ENCODE results near the gene IL15. TPM values are rescaled to one million over a fixed set of nuclear protein-coding genes. Genes with fewer than 3 reads are reported as not detected.

The IL15 gene
- total and polyA plus RNA-seq, 3 donors from 2014 or later = 1.5 to 2.7 (median 1.7) TPM

- Histone ChIP-seq H3K4me1 (no peaks in the 10 kb centered on the region), H3K27me3 (no peaks in the 10 kb centered on the region), H3K27ac (no peak overlapping the region), H3K4me3 (no peak overlapping the region), H3K36me3 (ENCODE audit: low read depth, missing control alignments) (no peaks in the 10 kb centered on the region), H3K9me3 (no peaks in the 10 kb centered on the region)
- 55 to 57% methylated on average over 1 of the region's 1 CpG for WGBS, 2 donors
- DNase-seq = no peak
- TF ChIP-seq POLR2A (IDR thresholded peaks at IDR 0.05) = no peak
- no peak for TF ChIP-seq CTCF (IDR thresholded peaks at IDR 0.05)
- intact Hi-C loops (cut with DNase I; ENCODE audit: low total_unique reads) = no loop called here
Observed at GRCh38 chr4:141643557-141643956, 7.2 kb downstream of the IL15 start.

- Histone ChIP-seq H3K36me3 (ENCODE audit: low read depth, missing control alignments) (no peaks in the 10 kb centered on the region), H3K27ac (no peak overlapping the region), H3K4me1 (no peaks in the 10 kb centered on the region), H3K4me3 (no peak overlapping the region), H3K27me3 (no peaks in the 10 kb centered on the region), H3K9me3 (no peaks in the 10 kb centered on the region)
- no peak for TF ChIP-seq POLR2A (IDR thresholded peaks at IDR 0.05)
- no peak for TF ChIP-seq CTCF (IDR thresholded peaks at IDR 0.05)
- no peak for DNase-seq
- intact Hi-C loops (cut with DNase I; ENCODE audit: low total_unique reads) = no loop called here
- WGBS, 2 donors = 91 to 98% methylated on average over 3 of the region's 3 CpGs
Observed at GRCh38 chr4:141645611-141646340, 9.4 kb downstream of the IL15 start.

- Histone ChIP-seq H3K27ac (no peak overlapping the region), H3K27me3 (no peaks in the 10 kb centered on the region), H3K36me3 (ENCODE audit: low read depth, missing control alignments) (no peaks in the 10 kb centered on the region), H3K4me1 (peaks cover 2% of the 10 kb centered on the region), H3K9me3 (no peaks in the 10 kb centered on the region), H3K4me3 (no peak overlapping the region)
- intact Hi-C loops (cut with DNase I; ENCODE audit: low total_unique reads) = no loop called here
- TF ChIP-seq POLR2A (IDR thresholded peaks at IDR 0.05) = no peak
- TF ChIP-seq CTCF (IDR thresholded peaks at IDR 0.05) = no peak
- WGBS, 2 donors = 63 to 70% methylated on average over 3 of the region's 3 CpGs
- no peak for DNase-seq
Observed at GRCh38 chr4:141646969-141647368, 10.6 kb downstream of the IL15 start.

- H3K36me3 ChIP-seq (ENCODE audit: low read depth, missing control alignments) = no peaks in the 10 kb centered on the region
- intact Hi-C loops (cut with DNase I; ENCODE audit: low total_unique reads) = no loop called here
- no peaks in the 10 kb centered on the region for H3K9me3 ChIP-seq
- DNase-seq = no peak
- peaks cover 7% of the 10 kb centered on the region for H3K4me1 ChIP-seq
- TF ChIP-seq POLR2A (IDR thresholded peaks at IDR 0.05) = no peak
- no peak for TF ChIP-seq CTCF (IDR thresholded peaks at IDR 0.05)
- peak overlapping the region in 1 of 2 donors; percentile 2 for H3K4me3 ChIP-seq
- WGBS, 2 donors = 64 to 65% methylated on average over 1 of the region's 1 CpG
- no peaks in the 10 kb centered on the region for H3K27me3 ChIP-seq
- no peak overlapping the region for H3K27ac ChIP-seq
Observed at GRCh38 chr4:141647966-141648365, 11.6 kb downstream of the IL15 start.

Measured in testis (tissue), 3 donors.